MG63 (cell line): ENCODE measurements around the gene IGFBP7. TPM values are rescaled to one million over a fixed set of nuclear protein-coding genes. Genes with fewer than 3 reads are reported as not detected.
A peak's percentile ranks its signal among the peaks of the same experiment; 100 is the strongest.
"Not testable (repeated sequence)": the region's sequence is repeated elsewhere in the genome, so short reads cannot be mapped to it uniquely, and the experiment has no call there.

Experiments used
- DNase-seq: peaks from one replicate; pipeline ENCODE4 v3.0.0-alpha.2; 2020
- H3K27me3 ChIP-seq: fragments of 250-450 bp; sonication (Bioruptor Pico); 2 replicates; pipeline ENCODE4 v1.5.1; 2020; ENCODE audit warnings: mild to moderate bottlenecking, moderate library complexity
- H3K36me3 ChIP-seq: fragments of 250-450 bp; sonication (Bioruptor Pico); 2 replicates; pipeline ENCODE4 v1.5.1; 2020; ENCODE audit warnings: mild to moderate bottlenecking, moderate library complexity
- H3K4me3 ChIP-seq: fragments of 250-450 bp; sonication (Bioruptor Pico); 2 replicates; pipeline ENCODE4 v1.5.1; 2020; ENCODE audit warnings: mild to moderate bottlenecking, moderate library complexity
- H3K9me3 ChIP-seq: fragments of 250-450 bp; sonication (Bioruptor Pico); 2 replicates; pipeline ENCODE4 v1.5.1; 2020; ENCODE audit warnings: mild to moderate bottlenecking, moderate library complexity
- total RNA-seq: library from RNA; depleted of rRNA; stranded (reverse); fragments of >200 nt; shearing (Covaris generic); gene quantifications from 2 replicates; pipeline ENCODE4 v1.2.3, GENCODE V29; 2014; ENCODE audit warnings: low replicate concordance

The IGFBP7 gene
- total RNA-seq, 1 experiment from 2014 or later: 410 TPM

DNA sequence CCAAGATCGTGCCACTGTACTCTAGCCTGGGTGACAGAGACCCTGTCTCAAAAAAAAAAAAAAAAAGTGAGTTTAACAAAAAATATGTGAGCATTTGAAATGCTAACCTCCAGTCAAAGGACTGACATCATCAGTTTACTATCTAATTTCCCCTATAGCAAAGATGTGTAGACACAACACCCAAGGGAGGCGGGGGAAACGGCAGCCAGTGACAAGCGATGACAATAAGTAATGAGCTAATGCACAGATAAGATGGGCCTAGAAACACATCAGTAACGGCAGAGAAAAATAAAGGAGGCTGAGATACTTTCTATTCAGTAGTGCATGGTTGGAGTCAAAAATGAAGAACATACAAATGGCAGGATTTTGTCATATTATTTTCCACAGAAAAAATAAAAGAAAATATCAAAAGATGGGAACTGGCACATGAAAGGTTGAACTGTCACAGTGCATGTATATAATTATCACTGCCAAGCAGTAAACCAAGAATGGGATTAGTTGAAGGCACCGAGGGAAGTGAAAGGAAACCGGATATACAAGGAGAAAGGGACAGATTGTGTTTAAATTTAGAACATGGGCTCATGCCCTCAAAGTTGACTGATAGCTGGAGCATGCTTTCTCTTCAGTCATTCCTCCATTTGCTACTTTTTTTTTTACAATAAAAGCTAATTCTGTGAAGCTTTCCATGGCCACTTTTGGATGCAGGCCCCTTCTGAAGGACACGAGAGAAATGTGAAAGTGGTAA is 41.8 kb downstream of the IGFBP7 start:
- no peaks in the 10 kb centered on the region for H3K27me3 ChIP-seq
- 0 out of 2 replicates have a peak, but pooled peaks cover 4% of the 10 kb centered on the region for H3K36me3 ChIP-seq
- no peak for DNase-seq
- H3K4me3 ChIP-seq: no peak overlapping the region
- H3K9me3 ChIP-seq: no peaks in the 10 kb centered on the region

DNA sequence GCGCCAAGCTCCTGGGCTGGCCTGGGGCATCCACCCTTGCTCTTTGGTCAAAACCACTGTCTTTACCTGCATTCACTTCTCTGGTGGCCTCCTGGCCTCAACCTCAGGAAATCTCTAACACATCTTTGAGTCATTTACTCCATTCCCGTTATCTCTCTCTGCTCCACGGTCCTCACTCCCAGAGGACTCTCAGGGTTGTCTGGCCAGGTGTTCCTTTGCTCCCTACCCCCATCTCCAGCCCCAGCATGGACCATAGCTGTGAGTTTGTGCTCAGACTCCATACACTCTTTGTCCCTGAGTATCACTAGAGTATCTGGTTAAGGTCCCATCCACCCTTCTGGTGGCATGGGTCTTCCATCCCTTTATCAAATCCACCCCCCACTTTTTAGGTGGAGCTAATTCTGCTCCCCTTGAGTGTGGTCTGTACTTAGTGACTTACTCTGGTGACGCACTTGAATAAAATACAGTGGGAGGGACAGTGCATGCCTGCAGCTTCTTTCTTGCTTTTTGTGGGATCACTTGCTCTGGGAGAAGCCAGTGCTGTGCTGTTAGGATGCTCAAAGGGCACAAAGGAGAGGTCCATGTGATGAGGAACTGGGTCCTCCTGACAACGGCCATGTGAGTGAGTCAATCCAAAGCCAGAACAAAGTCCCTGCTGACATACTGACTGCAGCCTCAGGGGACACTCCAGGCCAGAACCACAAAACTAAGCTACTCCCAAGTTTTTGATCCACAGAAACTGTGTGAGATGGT is 44.3 kb downstream of the IGFBP7 start:
- no peak overlapping the region for H3K4me3 ChIP-seq
- DNase-seq: no peak

DNA sequence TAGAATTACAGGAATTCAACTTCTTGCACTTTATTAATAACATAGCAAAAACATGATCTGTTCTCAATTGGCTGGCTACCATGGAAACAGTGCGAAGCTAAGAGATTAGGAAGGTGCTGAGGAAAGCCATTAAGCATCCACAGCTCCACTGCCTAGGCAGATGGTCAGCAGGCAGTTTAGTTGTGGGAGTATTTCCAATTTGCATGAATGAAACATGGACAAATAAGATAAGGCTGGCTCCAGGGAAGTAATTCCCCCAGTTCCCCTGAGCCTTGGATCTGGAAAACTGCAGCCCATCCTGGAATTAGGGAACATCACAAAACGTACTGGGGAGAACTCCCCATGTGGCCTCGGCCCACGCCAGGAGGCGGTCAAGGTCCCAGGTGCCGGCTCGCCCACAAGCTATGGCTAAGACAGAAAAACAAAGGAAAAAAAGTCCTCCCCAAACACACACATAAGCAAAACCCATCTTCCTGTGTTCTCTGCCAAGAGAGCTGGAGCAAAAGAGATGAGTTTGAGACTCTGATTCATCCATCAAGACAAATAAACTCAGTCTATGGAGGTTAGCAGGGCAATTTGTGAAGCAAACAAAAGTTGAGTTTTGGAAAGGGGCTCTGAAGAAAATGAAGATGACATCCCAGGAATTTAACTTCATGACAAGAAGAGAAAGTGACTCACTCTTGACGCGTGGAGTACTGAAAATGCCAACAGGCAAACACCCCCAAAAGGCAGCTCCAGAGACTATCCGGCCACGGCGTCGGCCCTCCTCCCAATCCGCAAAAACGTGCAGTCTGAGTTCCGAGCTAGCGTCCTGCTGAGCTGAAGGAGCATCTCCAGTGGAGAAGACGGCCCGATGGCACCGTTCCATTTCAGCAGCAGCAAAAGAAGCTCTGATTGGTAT is 45.1 kb downstream of the IGFBP7 start:
- H3K9me3 ChIP-seq: no peaks in the 10 kb centered on the region
- H3K27me3 ChIP-seq: no peaks in the 10 kb centered on the region
- H3K36me3 ChIP-seq: 0 out of 2 replicates have a peak, but pooled peaks cover 4% of the 10 kb centered on the region
- no peak overlapping the region for H3K4me3 ChIP-seq
- DNase-seq: peak; percentile 95

More for the DNA sequence above, 44.3 kb downstream of the IGFBP7 start:
- Histone ChIP-seq H3K27me3 (no peaks in the 10 kb centered on the region), H3K36me3 (0 out of 2 replicates have a peak, but pooled peaks cover 4% of the 10 kb centered on the region), H3K9me3 (no peaks in the 10 kb centered on the region)

DNA sequence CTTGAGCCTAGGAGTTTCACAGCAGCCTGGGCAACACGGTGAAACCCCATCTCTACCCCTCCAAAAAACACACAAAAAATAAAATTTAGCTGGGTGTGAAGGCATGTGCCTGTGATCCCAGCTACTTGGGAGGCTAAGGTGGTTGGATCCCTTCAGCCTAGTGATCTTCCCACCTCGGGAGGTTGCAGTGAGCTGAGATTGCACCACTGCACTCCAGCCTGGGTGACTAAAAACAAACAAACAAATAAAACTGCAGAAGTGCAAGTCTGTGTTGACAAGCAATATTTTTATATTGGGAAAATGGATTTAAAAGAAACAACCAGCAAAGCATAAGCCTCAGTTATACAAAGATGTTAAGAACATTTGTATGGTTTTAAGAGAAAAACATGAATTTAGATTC is 46.1 kb downstream of the IGFBP7 start:
- Histone ChIP-seq H3K4me3 (no peak overlapping the region), H3K27me3 (no peaks in the 10 kb centered on the region)
- no peak for DNase-seq

DNA sequence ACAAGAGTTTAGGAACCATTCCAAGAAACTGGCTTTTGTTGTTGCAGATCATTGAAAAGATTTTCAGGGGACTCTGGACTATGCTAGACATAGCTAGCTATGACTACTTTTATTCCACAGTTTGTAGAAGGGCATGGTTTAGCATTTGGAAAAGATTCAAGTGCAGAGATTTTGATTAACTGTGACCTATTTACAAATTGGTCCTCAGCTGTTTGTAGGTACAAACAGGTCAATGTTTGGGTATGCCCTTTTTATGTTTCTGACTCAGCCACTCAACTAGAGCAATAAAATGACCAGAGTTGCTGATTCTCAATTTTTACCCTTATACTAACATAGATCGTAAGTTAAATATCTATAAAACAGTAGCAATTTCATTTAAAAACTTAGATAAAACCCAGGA is 46.7 kb downstream of the IGFBP7 start:
- Histone ChIP-seq H3K9me3 (no peaks in the 10 kb centered on the region), H3K27me3 (no peaks in the 10 kb centered on the region), H3K4me3 (no peak overlapping the region), H3K36me3 (0 out of 2 replicates have a peak, but pooled peaks cover 4% of the 10 kb centered on the region)
- DNase-seq: no peak

More for the DNA sequence above, 46.1 kb downstream of the IGFBP7 start:
- Histone ChIP-seq H3K36me3 (0 out of 2 replicates have a peak, but pooled peaks cover 4% of the 10 kb centered on the region), H3K9me3 (no peaks in the 10 kb centered on the region)

DNA sequence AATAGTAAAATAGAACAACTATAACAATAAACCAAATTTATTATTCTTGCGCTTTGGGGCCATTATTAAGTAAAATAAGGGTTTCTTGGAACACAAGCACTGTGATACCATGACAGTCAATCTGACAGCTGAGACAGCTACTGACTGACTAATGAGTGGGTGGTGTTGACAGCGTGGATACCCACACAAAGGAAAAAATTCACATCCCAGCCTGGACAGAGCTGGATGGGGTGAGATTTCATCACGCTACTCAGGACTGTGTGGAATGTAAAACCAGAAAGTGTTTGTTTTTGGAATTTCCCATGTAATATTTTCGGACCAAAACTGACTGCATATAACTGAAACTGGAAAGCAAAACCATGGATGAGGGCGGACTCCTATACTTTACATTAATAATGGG is 48.8 kb downstream of the IGFBP7 start:
- no peak for DNase-seq
- Histone ChIP-seq H3K9me3 (no peaks in the 10 kb centered on the region), H3K4me3 (no peak overlapping the region)

DNA sequence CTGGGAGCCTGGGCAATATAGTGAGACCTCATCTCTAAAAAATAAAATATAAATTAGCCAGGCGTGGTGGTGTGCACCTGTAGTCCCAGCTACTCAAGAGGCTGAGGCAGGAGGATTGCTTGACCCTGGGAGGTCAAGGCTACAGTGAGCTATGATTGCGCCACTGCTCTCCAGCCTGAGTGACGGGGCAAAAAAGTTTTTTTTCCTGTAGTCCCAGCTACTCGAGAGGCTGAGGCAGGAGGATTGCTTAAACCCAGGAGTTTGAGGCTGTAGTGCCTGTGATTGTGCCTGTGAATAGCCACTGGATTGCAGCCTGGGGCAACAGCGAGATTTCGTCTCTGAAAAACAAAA is 49.5 kb downstream of the IGFBP7 start:
- not testable (repeated sequence) for H3K9me3 ChIP-seq, H3K36me3 ChIP-seq, H3K27me3 ChIP-seq, H3K4me3 ChIP-seq, DNase-seq

More for the DNA sequence above, 48.8 kb downstream of the IGFBP7 start:
- Histone ChIP-seq H3K36me3 (no peaks in the 10 kb centered on the region), H3K27me3 (no peaks in the 10 kb centered on the region)

DNA sequence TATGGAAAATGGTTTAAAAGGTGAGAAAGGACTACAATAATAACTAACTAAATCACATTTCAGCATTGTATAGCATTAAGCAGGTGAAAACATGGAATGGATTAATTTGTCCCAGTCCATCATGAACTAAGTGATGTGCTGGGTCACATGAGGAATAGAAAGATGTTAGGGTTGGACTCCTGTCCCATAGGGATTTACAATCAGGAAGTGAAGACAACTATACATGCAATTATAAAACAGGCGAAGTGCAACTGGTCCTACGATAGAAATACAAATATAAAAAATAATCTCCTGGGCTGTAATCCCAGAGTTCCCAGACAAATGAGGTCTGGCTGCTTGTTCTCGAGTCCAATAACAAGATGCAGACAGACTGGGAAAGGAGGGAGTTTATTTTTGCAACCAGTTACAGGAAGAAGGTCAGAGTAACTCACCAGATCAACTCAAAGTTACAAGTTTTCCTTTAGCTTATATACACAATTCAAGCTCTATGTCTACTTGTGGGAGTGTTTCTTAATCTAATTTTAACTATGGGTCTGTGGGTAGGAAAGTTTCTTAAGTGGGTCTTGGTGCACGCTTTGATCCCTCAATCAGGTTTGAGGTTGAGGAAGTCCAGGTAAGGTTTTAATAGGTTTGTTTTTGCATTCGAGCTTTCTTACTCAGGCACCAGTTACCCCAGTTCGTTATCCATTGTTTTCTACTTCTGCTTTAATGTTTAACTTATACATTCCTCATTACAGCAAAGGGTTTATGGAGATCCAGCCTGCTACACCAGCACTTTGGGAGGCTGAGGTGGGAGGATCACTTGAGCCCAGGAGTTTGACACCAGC is 50.1 kb downstream of the IGFBP7 start:
- H3K4me3 ChIP-seq: no peak overlapping the region
- no peaks in the 10 kb centered on the region for H3K36me3 ChIP-seq
- no peak for DNase-seq
- no peaks in the 10 kb centered on the region for H3K27me3 ChIP-seq
- no peaks in the 10 kb centered on the region for H3K9me3 ChIP-seq

DNA sequence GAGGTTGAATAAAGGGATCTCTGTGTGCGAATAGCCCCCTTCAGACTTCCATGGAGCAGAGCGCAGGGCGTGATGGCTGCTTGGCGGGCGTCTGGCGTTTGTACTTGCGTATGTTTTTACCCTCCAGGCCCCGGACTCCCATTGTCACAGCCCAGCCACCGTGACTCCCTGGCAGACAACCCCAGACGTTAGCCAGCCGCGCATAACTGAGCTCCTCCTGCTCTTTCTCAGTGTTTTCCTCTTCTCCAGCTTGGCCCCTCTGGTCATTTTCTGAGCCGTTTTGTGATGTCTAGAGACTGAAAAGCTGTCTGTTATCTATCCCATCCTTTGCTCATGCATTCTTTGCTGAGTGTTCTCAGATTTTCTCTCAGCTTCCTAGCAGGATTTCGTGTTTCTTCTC is 54.3 kb downstream of the IGFBP7 start:
- H3K4me3 ChIP-seq: no peak overlapping the region
- 0 out of 2 replicates have a peak, but pooled peaks cover 2% of the 10 kb centered on the region for H3K36me3 ChIP-seq
- no peaks in the 10 kb centered on the region for H3K27me3 ChIP-seq
- no peaks in the 10 kb centered on the region for H3K9me3 ChIP-seq
- no peak for DNase-seq

DNA sequence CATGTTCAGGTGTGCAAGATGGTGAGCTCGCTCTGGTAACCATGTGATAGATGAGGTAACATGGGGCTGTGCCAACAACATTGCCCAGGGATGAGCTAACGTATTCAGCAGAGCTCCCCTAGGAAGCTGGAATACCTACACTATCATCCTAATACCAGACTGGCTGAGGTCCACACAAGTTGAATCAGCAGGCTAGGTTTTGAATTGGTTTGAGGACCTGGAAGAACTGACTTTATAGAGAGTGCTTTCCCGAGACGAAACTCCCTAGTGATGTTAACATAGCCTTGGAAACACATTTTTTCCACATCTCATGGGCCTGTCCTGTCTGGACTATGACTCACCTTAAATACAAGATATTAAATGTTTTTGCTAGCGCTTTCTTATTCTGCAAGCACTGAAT is 56.7 kb downstream of the IGFBP7 start:
- Histone ChIP-seq H3K27me3 (no peaks in the 10 kb centered on the region), H3K4me3 (no peak overlapping the region), H3K9me3 (no peaks in the 10 kb centered on the region), H3K36me3 (0 out of 2 replicates have a peak, but pooled peaks cover 2% of the 10 kb centered on the region)
- no peak for DNase-seq

DNA sequence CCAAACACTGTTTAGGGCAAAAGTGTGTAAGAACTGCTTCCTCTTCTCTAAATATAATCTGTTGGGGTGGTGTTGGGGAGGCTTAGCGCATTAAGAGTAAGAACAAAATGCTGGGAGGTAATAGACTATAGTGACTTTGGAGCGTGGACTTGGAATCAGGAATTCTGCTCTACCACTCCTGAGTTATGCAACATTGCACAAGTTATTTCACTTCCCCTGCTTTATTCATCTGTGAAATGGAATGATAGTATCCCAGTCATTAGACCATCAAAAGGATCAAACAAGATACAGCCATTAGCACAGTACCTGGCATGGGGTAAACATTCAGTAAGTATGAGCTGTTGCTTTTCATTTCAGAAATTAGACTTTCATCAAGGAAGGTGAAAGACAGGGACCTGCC is 58.7 kb downstream of the IGFBP7 start:
- Histone ChIP-seq H3K4me3 (no peak overlapping the region), H3K9me3 (no peaks in the 10 kb centered on the region), H3K36me3 (peaks cover 8% of the 10 kb centered on the region; the same call in 1 of the 2 replicates), H3K27me3 (no peaks in the 10 kb centered on the region)
- DNase-seq: no peak

DNA sequence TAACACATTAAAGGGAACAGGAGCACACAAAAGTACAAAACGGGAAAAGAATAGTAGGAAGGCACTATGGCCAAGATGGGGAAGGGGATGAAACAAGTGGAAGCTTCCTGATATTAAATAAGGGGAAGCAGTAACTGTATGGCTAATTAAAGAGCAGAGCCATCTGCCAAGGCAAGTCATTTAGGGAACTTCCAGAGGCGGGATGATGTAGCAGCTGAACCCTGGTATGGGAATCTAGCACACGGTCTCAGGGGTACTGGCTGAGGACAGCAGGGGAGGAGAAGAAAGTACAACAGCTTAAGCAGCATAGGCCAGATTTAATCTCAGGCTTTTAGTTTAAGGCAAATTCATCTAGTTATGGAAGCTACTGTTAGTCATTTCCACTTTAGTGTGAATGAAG is 59.1 kb downstream of the IGFBP7 start:
- Histone ChIP-seq H3K9me3 (no peaks in the 10 kb centered on the region), H3K36me3 (peaks cover 8% of the 10 kb centered on the region; the same call in 1 of the 2 replicates), H3K27me3 (no peaks in the 10 kb centered on the region), H3K4me3 (no peak overlapping the region)
- no peak for DNase-seq

DNA sequence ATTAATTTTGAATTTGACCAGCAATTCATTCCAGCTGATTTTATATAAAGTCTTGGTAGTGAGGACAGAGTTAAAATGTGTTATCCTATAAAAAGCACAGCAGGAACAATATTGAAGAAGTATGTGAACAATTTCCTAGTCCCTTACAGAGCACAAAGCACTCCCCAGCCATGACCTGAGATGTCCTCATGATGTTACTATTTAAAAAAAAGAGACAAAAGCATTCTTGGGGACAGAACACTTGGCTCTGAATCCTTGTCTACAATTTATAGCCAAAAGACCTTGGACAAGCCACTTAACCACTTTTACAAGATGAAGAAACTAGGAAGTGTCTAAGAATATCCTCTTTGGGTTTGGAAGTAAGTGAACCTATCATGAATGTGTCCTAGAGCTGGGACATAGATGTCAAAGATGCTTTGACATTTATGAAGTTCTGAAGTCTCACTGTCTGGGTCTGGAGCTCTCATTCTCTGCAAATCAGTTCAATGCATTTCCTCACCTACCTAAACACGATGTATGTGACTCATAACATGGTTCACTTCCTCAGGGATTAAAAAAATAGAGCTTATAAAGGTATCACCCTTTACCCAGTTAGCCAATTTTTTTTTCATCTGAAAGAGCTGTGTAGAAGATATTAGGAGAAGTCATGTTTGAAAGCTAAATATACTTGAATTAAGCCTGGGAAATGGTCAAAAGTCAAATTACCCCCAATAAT is 61.4 kb downstream of the IGFBP7 start:
- no peaks in the 10 kb centered on the region for H3K9me3 ChIP-seq
- no peak for DNase-seq

DNA sequence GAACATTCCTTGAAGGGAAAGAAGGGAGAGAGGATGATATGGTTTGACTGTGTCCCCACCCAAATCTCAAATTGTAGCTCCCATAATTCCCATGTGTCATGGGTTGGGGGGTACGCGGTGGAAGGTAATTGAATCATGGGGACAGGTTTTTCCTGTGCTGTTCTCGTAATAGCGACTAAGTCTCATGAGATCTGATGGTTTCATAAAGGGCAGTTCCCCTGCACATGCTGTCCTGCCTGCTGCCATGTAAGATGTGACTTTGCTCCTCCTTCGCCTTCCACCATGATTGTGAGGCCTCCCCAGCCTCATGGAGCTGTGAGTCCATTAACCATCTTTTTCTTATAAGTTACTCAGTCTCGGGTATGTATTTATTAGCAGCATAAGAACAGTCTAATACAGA is 63.1 kb downstream of the IGFBP7 start:
- not testable (repeated sequence) for H3K27me3 ChIP-seq, H3K36me3 ChIP-seq, H3K9me3 ChIP-seq, DNase-seq, H3K4me3 ChIP-seq

More for the DNA sequence above, 61.4 kb downstream of the IGFBP7 start:
- Histone ChIP-seq H3K4me3 (no peak overlapping the region), H3K36me3 (peaks cover 8% of the 10 kb centered on the region; the same call in 1 of the 2 replicates), H3K27me3 (no peaks in the 10 kb centered on the region)

DNA sequence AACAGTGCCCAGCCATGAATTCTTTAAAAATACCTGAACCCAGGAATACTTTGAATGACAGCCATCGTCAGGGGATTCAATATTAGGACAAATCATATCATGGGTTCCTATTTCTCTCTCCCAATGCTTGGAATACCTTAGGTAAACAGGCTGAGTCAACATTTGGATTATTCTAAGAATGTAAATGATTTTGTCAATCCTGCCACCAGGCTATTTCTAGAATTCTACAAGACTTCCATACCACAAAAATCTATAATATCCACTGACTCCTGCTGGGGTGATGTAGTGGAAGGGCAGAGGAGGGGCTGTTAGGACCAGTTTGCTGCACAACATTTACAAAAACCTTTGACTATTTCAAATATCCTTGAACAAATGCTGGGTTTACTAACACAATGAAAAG is 65.2 kb downstream of the IGFBP7 start:
- no peak for DNase-seq
- H3K36me3 ChIP-seq: peaks cover 10% of the 10 kb centered on the region; the same call in 1 of the 2 replicates
- no peaks in the 10 kb centered on the region for H3K9me3 ChIP-seq
- H3K27me3 ChIP-seq: no peaks in the 10 kb centered on the region
- H3K4me3 ChIP-seq: no peak overlapping the region
